Suprapubic skin (tissue), 4 donors: ENCODE data around the gene GNA15. TPM values are rescaled to one million over a fixed set of nuclear protein-coding genes. Genes with fewer than 3 reads are reported as not detected.

Source experiments
- DNase-seq, 2 donors: peaks; one replicate each; pipeline ENCODE4 v3.0.0-alpha.2; 2019; ENCODE audit warnings: low spot score in 2 of 2
- H3K27ac ChIP-seq: fragments of 200-600 bp; sonication (generic); one replicate; pipeline ENCODE4 v1.5.1; 2019
- H3K27me3 ChIP-seq: fragments of 200-600 bp; sonication (generic); one replicate; pipeline ENCODE4 v1.5.1; 2019
- H3K36me3 ChIP-seq: fragments of 200-600 bp; sonication (generic); one replicate; pipeline ENCODE4 v1.5.1; 2019
- H3K4me1 ChIP-seq: fragments of 200-600 bp; sonication (generic); one replicate; pipeline ENCODE4 v1.5.1; 2019
- H3K4me3 ChIP-seq: fragments of 200-600 bp; sonication (generic); one replicate; pipeline ENCODE4 v1.5.1; 2019; ENCODE audit warnings: mild to moderate bottlenecking
- H3K9me3 ChIP-seq: fragments of 200-600 bp; sonication (generic); one replicate; pipeline ENCODE4 v1.5.1; 2019
- CTCF ChIP-seq, 2 donors: fragments of 200-600 bp in 1 of 2; fragments of 450-650 bp in 1 of 2; sonication (generic) in 1 of 2; IDR thresholded peaks; one replicate each; pipeline ENCODE4 v1.5.1; 2016 to 2019; ENCODE audit warnings: antibody characterized with exemption in 2 of 2, mild to moderate bottlenecking in 1 of 2, moderate library complexity in 1 of 2
- EP300 ChIP-seq: sonication (generic); formaldehyde crosslinking; IDR thresholded peaks from one replicate; pipeline ENCODE4 v1.6.1; 2017; ENCODE audit warnings: antibody characterized with exemption
- POLR2A ChIP-seq, 2 donors: fragments of 450-650 bp; IDR thresholded peaks; one replicate each; pipeline ENCODE4 v1.6.1; 2017; ENCODE audit warnings: antibody characterized with exemption in 2 of 2, mild to moderate bottlenecking in 2 of 2, moderate library complexity in 2 of 2
- POLR2AphosphoS5 ChIP-seq, 3 donors: sonication (generic); formaldehyde crosslinking; IDR thresholded peaks; one replicate each; pipeline ENCODE4 v1.6.1; 2017; ENCODE audit warnings: antibody characterized with exemption in 3 of 3
- WGBS: methylation state at CpG from one replicate; pipeline ENCODE4 v1.1.5; 2018; 5-methylcytosine and 5-hydroxymethylcytosine counted together
- total RNA-seq, 4 donors: library from RNA; depleted of rRNA; stranded (reverse); fragments of >200 nt; gene quantifications; one replicate each; pipeline ENCODE4 v1.1.0, GENCODE V29; 2016

The GNA15 gene
- total RNA-seq, 4 donors from 2014 or later: 29.9 to 117 (median 85.0) TPM

- H3K4me1 ChIP-seq: peaks cover 40% of the 10 kb centered on the region
- H3K36me3 ChIP-seq: no peaks in the 10 kb centered on the region
- no peaks in the 10 kb centered on the region for H3K9me3 ChIP-seq
- no peaks in the 10 kb centered on the region for H3K27me3 ChIP-seq
- peak overlapping the region; percentile 91 for H3K27ac ChIP-seq
- WGBS: 21% methylated on average over 6 of the region's 7 CpGs
- no peak for DNase-seq
- peak overlapping the region; percentile 65 for H3K4me3 ChIP-seq
- TF ChIP-seq CTCF (IDR thresholded peaks at IDR 0.05) (no peak), EP300 (no peak), POLR2AphosphoS5 (IDR thresholded peaks at IDR 0.05) (no peak), POLR2A (IDR thresholded peaks at IDR 0.05) (no peak)
These were observed 1.3 kb downstream of the GNA15 start for GRCh38 chr19:3137119-3137518.

DNA sequence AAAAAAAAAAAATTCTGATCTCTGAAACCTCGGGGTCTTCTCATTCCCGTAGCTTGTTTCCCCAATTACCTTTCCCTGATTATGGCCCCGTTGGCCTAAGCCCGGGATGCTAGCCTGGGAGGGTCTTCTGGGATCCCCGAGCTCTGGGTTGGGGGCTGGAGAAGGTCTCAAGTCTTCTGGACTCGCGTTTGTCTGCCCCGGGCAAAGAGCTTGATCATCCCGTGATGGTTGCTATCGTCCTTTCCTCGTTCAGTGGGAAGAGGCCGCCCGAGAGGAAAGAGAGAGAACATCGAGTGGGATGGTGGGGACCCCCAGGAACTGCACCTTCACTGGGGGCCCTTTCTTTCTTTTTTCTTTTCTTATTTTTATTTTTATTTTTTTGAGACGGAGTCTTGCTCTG is 2.4 kb downstream of the GNA15 start:
- Histone ChIP-seq H3K27ac (no peak overlapping the region), H3K27me3 (no peaks in the 10 kb centered on the region), H3K9me3 (no peaks in the 10 kb centered on the region), H3K4me3 (no peak overlapping the region), H3K4me1 (peaks cover 36% of the 10 kb centered on the region), H3K36me3 (no peaks in the 10 kb centered on the region)
- no peak for DNase-seq
- 82% methylated on average over 15 of the region's 15 CpGs for WGBS
- TF ChIP-seq POLR2AphosphoS5 (IDR thresholded peaks at IDR 0.05) (no peak), POLR2A (IDR thresholded peaks at IDR 0.05) (no peak), EP300 (no peak), CTCF (IDR thresholded peaks at IDR 0.05) (no peak)

DNA sequence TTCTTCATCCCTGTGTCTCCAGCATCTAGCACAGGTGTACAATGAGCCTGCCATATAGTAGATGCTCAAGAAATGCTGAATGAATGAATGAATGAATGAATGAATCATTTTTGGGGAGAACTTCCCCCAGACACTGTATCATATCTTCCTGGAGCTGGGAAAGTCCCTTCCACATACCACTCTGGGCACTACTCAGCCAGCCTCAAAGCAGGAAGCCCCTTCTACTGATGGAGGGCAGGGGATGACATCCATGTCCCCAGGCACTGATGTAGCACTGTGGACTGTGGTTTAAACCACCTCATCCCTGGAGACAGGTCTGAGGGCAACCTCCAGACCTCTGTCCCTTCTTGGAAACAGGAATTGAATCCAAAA is 4.8 kb downstream of the GNA15 start:
- Histone ChIP-seq H3K27ac (no peak overlapping the region), H3K4me3 (no peak overlapping the region), H3K36me3 (no peaks in the 10 kb centered on the region), H3K4me1 (peaks cover 30% of the 10 kb centered on the region), H3K9me3 (no peaks in the 10 kb centered on the region), H3K27me3 (no peaks in the 10 kb centered on the region)
- no peak for TF ChIP-seq POLR2AphosphoS5 (IDR thresholded peaks at IDR 0.05)
- TF ChIP-seq CTCF (IDR thresholded peaks at IDR 0.05): no peak
- no peak for TF ChIP-seq EP300
- no peak for TF ChIP-seq POLR2A (IDR thresholded peaks at IDR 0.05)
- no peak for DNase-seq

- H3K36me3 ChIP-seq: no peaks in the 10 kb centered on the region
- peaks cover 27% of the 10 kb centered on the region for H3K4me1 ChIP-seq
- no peaks in the 10 kb centered on the region for H3K9me3 ChIP-seq
- 21% methylated on average over 6 of the region's 6 CpGs for WGBS
- no peaks in the 10 kb centered on the region for H3K27me3 ChIP-seq
- no peak for TF ChIP-seq POLR2A (IDR thresholded peaks at IDR 0.05)
- no peak for TF ChIP-seq CTCF (IDR thresholded peaks at IDR 0.05)
- TF ChIP-seq POLR2AphosphoS5 (IDR thresholded peaks at IDR 0.05): no peak
- TF ChIP-seq EP300: no peak
- peak overlapping the region; percentile 83 for H3K27ac ChIP-seq
- peak in 1 of 2 donors; percentile 76 for DNase-seq
- H3K4me3 ChIP-seq: peak overlapping the region; percentile 9
These were observed 6.4 kb downstream of the GNA15 start for GRCh38 chr19:3142292-3142670.

DNA sequence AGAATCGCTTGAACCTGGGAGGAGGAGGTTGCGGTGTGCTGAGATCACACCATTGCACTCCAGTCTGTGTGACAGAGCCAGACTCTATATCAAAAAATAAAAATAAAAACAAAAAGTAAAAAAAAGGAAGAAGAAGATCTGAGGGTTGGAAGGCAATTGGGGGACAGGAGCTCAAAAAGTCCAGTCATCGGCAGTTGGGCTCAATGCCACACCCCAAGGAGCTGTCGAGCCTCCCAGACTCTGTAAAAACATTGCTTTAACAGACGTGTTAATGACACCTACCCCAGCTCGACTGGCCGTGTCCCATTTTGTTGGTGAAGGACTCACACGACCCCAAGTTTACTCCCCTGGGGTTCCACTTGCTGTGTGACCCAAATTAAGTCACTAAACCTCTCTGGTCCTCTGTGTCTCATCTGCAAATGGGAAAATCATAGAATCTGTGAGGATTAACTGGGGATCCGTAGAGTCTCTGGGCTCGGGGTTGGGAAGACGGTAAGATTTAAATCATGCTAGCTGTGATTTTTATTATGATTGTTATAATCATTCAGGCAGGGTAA is 7.0 kb downstream of the GNA15 start:
- H3K4me3 ChIP-seq: no peak overlapping the region
- H3K27me3 ChIP-seq: no peaks in the 10 kb centered on the region
- H3K27ac ChIP-seq: peak overlapping the region; percentile 83
- WGBS: 70% methylated on average over 11 of the region's 11 CpGs
- no peak for DNase-seq
- peaks cover 27% of the 10 kb centered on the region for H3K4me1 ChIP-seq
- no peaks in the 10 kb centered on the region for H3K9me3 ChIP-seq
- no peaks in the 10 kb centered on the region for H3K36me3 ChIP-seq
- no peak for TF ChIP-seq POLR2A (IDR thresholded peaks at IDR 0.05)
- no peak for TF ChIP-seq EP300
- no peak for TF ChIP-seq CTCF (IDR thresholded peaks at IDR 0.05)
- no peak for TF ChIP-seq POLR2AphosphoS5 (IDR thresholded peaks at IDR 0.05)
